H9 (cell line): ENCODE results near the gene TNFRSF18. TPM values are rescaled to one million over a fixed set of nuclear protein-coding genes. Genes with fewer than 3 reads are reported as not detected.
A peak's percentile ranks its signal among the peaks of the same experiment; 100 is the strongest.

Experiments used
- DNase-seq: peaks from one replicate; pipeline ENCODE4 v3.0.0-alpha.2; 2017
- H2AFZ ChIP-seq: one replicate; pipeline ENCODE4 v1.6.1; 2013; ENCODE audit warnings: mild to moderate bottlenecking, low read length, control low read depth, moderate library complexity
- H2AK5ac ChIP-seq: 2 replicates; pipeline ENCODE4 v1.6.1; 2013; ENCODE audit warnings: low read length, control low read depth, mixed read lengths; ENCODE audit not compliant: insufficient read length
- H2BK120ac ChIP-seq: one replicate; pipeline ENCODE4 v1.6.1; 2013; ENCODE audit warnings: low read depth, mild to moderate bottlenecking, low read length, control low read depth, inconsistent platforms; ENCODE audit not compliant: poor library complexity, severe bottlenecking
- H2BK12ac ChIP-seq: 2 replicates; pipeline ENCODE4 v1.6.1; 2013; ENCODE audit warnings: low read length, control low read depth, mixed read lengths, low read depth; ENCODE audit not compliant: insufficient read length
- H2BK15ac ChIP-seq: 2 replicates; pipeline ENCODE4 v1.6.1; 2013; ENCODE audit warnings: low read depth, low read length, control low read depth
- H2BK20ac ChIP-seq: one replicate; pipeline ENCODE4 v1.6.1; 2013; ENCODE audit warnings: low read depth, mild to moderate bottlenecking, low read length, control low read depth, inconsistent platforms; ENCODE audit not compliant: poor library complexity, severe bottlenecking
- H2BK5ac ChIP-seq: 2 replicates; pipeline ENCODE4 v1.6.1; 2013; ENCODE audit warnings: low read length, control low read depth, mixed read lengths; ENCODE audit not compliant: insufficient read length
- H3K14ac ChIP-seq: 2 replicates; pipeline ENCODE4 v1.6.1; 2013; ENCODE audit warnings: low read length, control low read depth; ENCODE audit not compliant: insufficient read depth
- H3K18ac ChIP-seq: 2 replicates; pipeline ENCODE4 v1.6.1; 2013; ENCODE audit warnings: low read depth, mild to moderate bottlenecking, mixed read lengths, low read length, control low read depth; ENCODE audit not compliant: insufficient read length
- H3K23ac ChIP-seq: 2 replicates; pipeline ENCODE4 v1.6.1; 2013; ENCODE audit warnings: low read length, control low read depth, mixed read lengths, low read depth; ENCODE audit not compliant: insufficient read length
- H3K23me2 ChIP-seq: 2 replicates; pipeline ENCODE4 v1.6.1; 2013; ENCODE audit warnings: low read depth, mild to moderate bottlenecking, mixed read lengths, low read length, control low read depth; ENCODE audit not compliant: insufficient read length, poor library complexity, severe bottlenecking
- H3K27ac ChIP-seq: 2 replicates; pipeline ENCODE4 v1.5.1; 2013; ENCODE audit warnings: low read length, control low read depth, mixed read lengths, low read depth; ENCODE audit not compliant: insufficient read length
- H3K27me3 ChIP-seq: 2 replicates; pipeline ENCODE4 v1.6.1; 2013; ENCODE audit warnings: low read length, control low read depth, inconsistent platforms; ENCODE audit not compliant: insufficient read depth
- H3K4ac ChIP-seq: 2 replicates; pipeline ENCODE4 v1.6.1; 2013; ENCODE audit warnings: low read depth, mild to moderate bottlenecking, control low read depth, inconsistent platforms, low read length, moderate library complexity
- H3K4me1 ChIP-seq: 2 replicates; pipeline ENCODE4 v1.6.1; 2013; ENCODE audit warnings: low read length, control low read depth, inconsistent platforms; ENCODE audit not compliant: insufficient read depth
- H3K4me2 ChIP-seq: 2 replicates; pipeline ENCODE4 v1.6.1; 2013; ENCODE audit warnings: low read length, control low read depth, mixed read lengths; ENCODE audit not compliant: insufficient read length, insufficient read depth
- H3K56ac ChIP-seq: 2 replicates; pipeline ENCODE4 v1.6.1; 2013; ENCODE audit warnings: low read depth, mild to moderate bottlenecking, mixed read lengths, low read length, control low read depth; ENCODE audit not compliant: insufficient read length
- H3K79me1 ChIP-seq: 2 replicates; pipeline ENCODE4 v1.6.1; 2013; ENCODE audit warnings: low read depth, mild to moderate bottlenecking, moderate library complexity, low read length, control low read depth, inconsistent platforms; ENCODE audit not compliant: insufficient read depth, poor library complexity, severe bottlenecking
- H3K79me2 ChIP-seq: 2 replicates; pipeline ENCODE4 v1.6.1; 2013; ENCODE audit warnings: low read length, control low read depth, inconsistent platforms; ENCODE audit not compliant: insufficient read depth
- H3K9ac ChIP-seq: 2 replicates; pipeline ENCODE4 v1.6.1; 2013; ENCODE audit warnings: low read length, control low read depth, mixed read lengths; ENCODE audit not compliant: insufficient read length; ENCODE audit errors: extremely low read depth
- H3K9me3 ChIP-seq: one replicate; pipeline ENCODE4 v1.6.1; 2013; ENCODE audit warnings: low read depth, low read length, inconsistent platforms; ENCODE audit not compliant: control insufficient read depth
- H3T11ph ChIP-seq: one replicate; pipeline ENCODE4 v1.6.1; 2013; ENCODE audit warnings: mild to moderate bottlenecking, low read length, control low read depth, inconsistent platforms
- H4K20me1 ChIP-seq: one replicate; pipeline ENCODE4 v1.6.1; 2013; ENCODE audit not compliant: control insufficient read depth, insufficient read length, insufficient read depth
- H4K5ac ChIP-seq: 2 replicates; pipeline ENCODE4 v1.6.1; 2013; ENCODE audit warnings: low read depth, mild to moderate bottlenecking, mixed read lengths, low read length, control low read depth; ENCODE audit not compliant: insufficient read length
- H4K8ac ChIP-seq: replicated peaks from 2 replicates; pipeline ENCODE4 v1.6.1; 2013; ENCODE audit warnings: low read length, control low read depth, mixed read lengths, low read depth; ENCODE audit not compliant: insufficient read length
- H4K91ac ChIP-seq: 2 replicates; pipeline ENCODE4 v1.6.1; 2013; ENCODE audit warnings: low read depth, mild to moderate bottlenecking, moderate library complexity, mixed read lengths, low read length, control low read depth; ENCODE audit not compliant: insufficient read length
- H3K27ac Mint-ChIP-seq, 3 experiments: 2 replicates in 2 of 3; 3 replicates in 1 of 3; pipeline ENCODE4 v1.8.0; 2020 to 2021; ENCODE audit warnings: mixed read lengths in 3 of 3, mild to moderate bottlenecking in 1 of 3, moderate library complexity in 1 of 3
- H3K27me3 Mint-ChIP-seq: 2 replicates; pipeline ENCODE4 v1.8.0; 2021; ENCODE audit warnings: low read depth, mild to moderate bottlenecking, moderate library complexity, mixed read lengths
- H3K36me3 Mint-ChIP-seq, 3 experiments: 2 replicates in 2 of 3; 3 replicates in 1 of 3; pipeline ENCODE4 v1.8.0; 2020 to 2021; ENCODE audit warnings: low read depth in 3 of 3, mixed read lengths in 3 of 3; ENCODE audit not compliant: insufficient read depth in 1 of 3
- H3K4me1 Mint-ChIP-seq, 2 experiments: 2 replicates each; pipeline ENCODE4 v1.8.0; 2020; ENCODE audit warnings: mixed read lengths in 2 of 2
- H3K4me3 Mint-ChIP-seq, 2 experiments: 2 replicates in 1 of 2; 3 replicates in 1 of 2; pipeline ENCODE4 v1.8.0; 2020 to 2021; ENCODE audit warnings: mild to moderate bottlenecking in 2 of 2, mixed read lengths in 2 of 2, moderate library complexity in 1 of 2
- H3K9me3 Mint-ChIP-seq, 2 experiments: 2 replicates in 1 of 2; 3 replicates in 1 of 2; pipeline ENCODE4 v1.8.0; 2020; ENCODE audit warnings: mild to moderate bottlenecking in 2 of 2, mixed read lengths in 2 of 2, moderate library complexity in 1 of 2
- WGBS: extraction: QIAGEN DNeasy Blood & Tissue Kit; methylation state at CpG from one replicate; pipeline ENCODE4 v1.1.7; 2013; ENCODE audit warnings: missing lambda C conversion rate, low lambda C conversion rate, mixed read lengths; ENCODE audit not compliant: insufficient read length; ENCODE audit errors: extremely low coverage; 5-methylcytosine and 5-hydroxymethylcytosine counted together
- total RNA-seq: library from RNA; stranded (reverse); gene quantifications from 2 replicates; pipeline ENCODE4 v1.2.1, GENCODE V29; 2021
- TF ChIP-seq, protein P1 (sequence below): fragments of 200-600 bp; sonication (generic); conservative IDR thresholded peaks from 3 replicates; pipeline ENCODE4 v1.8.0; 2021; ENCODE audit warnings: antibody characterized with exemption, mild to moderate bottlenecking

Gene TNFRSF18
- total RNA-seq, 1 experiment from 2014 or later = 2.0 TPM

DNA sequence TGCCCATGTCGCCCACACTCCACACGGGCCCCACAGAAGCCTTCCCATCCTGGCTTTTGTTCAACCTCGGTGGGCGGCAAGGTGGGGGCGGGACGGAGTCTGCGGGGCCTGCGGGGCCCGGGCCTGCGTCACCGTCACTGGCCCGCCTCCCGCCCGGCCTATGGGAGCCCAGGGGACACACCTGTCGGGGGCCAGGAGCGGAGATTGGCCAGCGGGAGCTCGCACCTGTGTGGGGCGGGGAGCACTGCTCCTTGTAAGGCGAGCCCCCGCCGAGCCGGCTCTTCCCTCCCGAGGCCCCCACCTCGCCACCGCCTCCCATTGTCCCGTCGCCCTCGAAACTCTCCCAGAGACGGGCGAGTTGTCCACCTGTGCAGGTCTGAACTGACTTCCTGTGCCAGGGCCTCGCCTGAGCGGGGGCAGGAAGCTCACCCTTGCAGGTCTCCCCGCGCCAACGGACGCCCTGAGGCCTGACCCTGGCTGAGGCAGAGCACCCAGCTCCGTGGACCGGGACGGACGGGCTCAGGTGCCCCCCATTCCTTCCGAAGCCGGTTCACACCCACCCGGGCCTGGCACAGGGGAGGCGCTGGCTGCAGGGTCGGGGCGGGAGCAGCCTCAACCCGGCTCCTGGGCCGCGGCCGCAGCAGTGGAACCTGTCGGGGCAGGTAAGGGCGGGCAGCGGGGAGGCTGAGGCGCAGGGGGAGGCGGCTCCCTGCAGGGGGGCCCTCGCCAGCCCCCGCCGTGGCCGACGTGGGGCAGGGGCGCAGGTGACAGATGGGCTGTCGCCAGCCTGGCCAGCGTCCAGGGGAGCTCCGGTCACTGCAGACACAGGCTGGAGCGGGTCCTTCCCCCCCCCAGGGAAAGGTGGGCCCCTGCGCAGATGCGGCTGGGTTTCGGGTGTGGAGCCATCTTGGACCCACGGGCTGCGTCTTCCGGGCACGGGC, 43.5 kb downstream of the TNFRSF18 start:
- Histone ChIP-seq H2BK20ac (no peak overlapping the region), H4K20me1 (no peaks in the 10 kb centered on the region), H3T11ph (no peak overlapping the region), H3K79me1 (no peaks in the 10 kb centered on the region), H3K79me2 (no peaks in the 10 kb centered on the region), H3K9ac (no peak overlapping the region), H4K8ac (no peak overlapping the region), H2BK120ac (no peak overlapping the region), H3K23ac (no peak overlapping the region), H3K4me2 (no peak overlapping the region), H3K18ac (peak overlapping the region; percentile 30), H3K4ac (no peak overlapping the region), H2AFZ (no peak overlapping the region), H3K27me3 (no peaks in the 10 kb centered on the region), H4K91ac (no peak overlapping the region), H2AK5ac (no peak overlapping the region), H3K23me2 (peaks cover 3% of the 10 kb centered on the region), H3K4me1 (no peaks in the 10 kb centered on the region), H3K56ac (no peak overlapping the region), H2BK5ac (no peak overlapping the region), H4K5ac (no peak overlapping the region), H3K27ac (no peak overlapping the region), H3K14ac (peak overlapping the region; percentile 70), H3K9me3 (no peaks in the 10 kb centered on the region), H2BK12ac (no peak overlapping the region), H2BK15ac (no peak overlapping the region)
- peak overlapping the region in 1 of 2 experiments; percentile 74; a peak in 2 of 5 replicates for H3K4me3 Mint-ChIP-seq
- TF ChIP-seq, protein P1, sequence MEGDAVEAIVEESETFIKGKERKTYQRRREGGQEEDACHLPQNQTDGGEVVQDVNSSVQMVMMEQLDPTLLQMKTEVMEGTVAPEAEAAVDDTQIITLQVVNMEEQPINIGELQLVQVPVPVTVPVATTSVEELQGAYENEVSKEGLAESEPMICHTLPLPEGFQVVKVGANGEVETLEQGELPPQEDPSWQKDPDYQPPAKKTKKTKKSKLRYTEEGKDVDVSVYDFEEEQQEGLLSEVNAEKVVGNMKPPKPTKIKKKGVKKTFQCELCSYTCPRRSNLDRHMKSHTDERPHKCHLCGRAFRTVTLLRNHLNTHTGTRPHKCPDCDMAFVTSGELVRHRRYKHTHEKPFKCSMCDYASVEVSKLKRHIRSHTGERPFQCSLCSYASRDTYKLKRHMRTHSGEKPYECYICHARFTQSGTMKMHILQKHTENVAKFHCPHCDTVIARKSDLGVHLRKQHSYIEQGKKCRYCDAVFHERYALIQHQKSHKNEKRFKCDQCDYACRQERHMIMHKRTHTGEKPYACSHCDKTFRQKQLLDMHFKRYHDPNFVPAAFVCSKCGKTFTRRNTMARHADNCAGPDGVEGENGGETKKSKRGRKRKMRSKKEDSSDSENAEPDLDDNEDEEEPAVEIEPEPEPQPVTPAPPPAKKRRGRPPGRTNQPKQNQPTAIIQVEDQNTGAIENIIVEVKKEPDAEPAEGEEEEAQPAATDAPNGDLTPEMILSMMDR = no peak
- H3K36me3 Mint-ChIP-seq = peaks cover 0 to 3% (median 0%) of the 10 kb centered on the region in 3 experiments; a peak in 3 of 7 replicates
- no CpG with 5 or more reads among the region's 73 CpGs for WGBS
- peaks cover 15 to 28% of the 10 kb centered on the region in 2 experiments for H3K4me1 Mint-ChIP-seq
- no peaks in the 10 kb centered on the region for H3K9me3 Mint-ChIP-seq
- H3K27me3 Mint-ChIP-seq = peaks cover 3% of the 10 kb centered on the region
- H3K27ac Mint-ChIP-seq = peak overlapping the region in 1 of 3 experiments; percentile 85; a peak in 1 of 7 replicates
- peak; percentile 90 for DNase-seq
